ENCODE data around the gene FLYWCH1.

FLYWCH1 gene

GRCh38 chr16:2987833-2988232 is 76.1 kb downstream of the FLYWCH1 start:
- no peak for DNase-seq

GRCh38 chr16:2988590-2989099 is 76.9 kb downstream of the FLYWCH1 start:
- no peak for DNase-seq

GRCh38 chr16:2990891-2991290 is 79.2 kb downstream of the FLYWCH1 start:
- no peak for DNase-seq

- DNase-seq = no peak
These were observed 80.0 kb downstream of the FLYWCH1 start for GRCh38 chr16:2991566-2992261.

GRCh38 chr16:2992383-2993081 is 80.8 kb downstream of the FLYWCH1 start:
- DNase-seq = no peak

GRCh38 chr16:2996298-2996697 is 84.6 kb downstream of the FLYWCH1 start:
- no peak for DNase-seq

GRCh38 chr16:2999929-3000328 is 88.2 kb downstream of the FLYWCH1 start:
- no peak for DNase-seq

GRCh38 chr16:3000540-3000939 is 88.8 kb downstream of the FLYWCH1 start:
- DNase-seq = no peak

Measured in activated CD4-positive, alpha-beta T cell treated with anti-CD3 and anti-CD28 coated beads for 48 hours (primary cell).